OCI-LY1 (cell line): Measurements from ENCODE around the gene HDHD2.

Experiments
- H2AFZ ChIP-seq: fragments of 200-600 bp; sonication (generic), shearing (Covaris generic); 2 replicates; pipeline ENCODE4 v1.6.0; 2014; ENCODE audit warnings: antibody characterized with exemption, mild to moderate bottlenecking, low read length
- H3F3A ChIP-seq: fragments of 200-600 bp; sonication (generic), shearing (Covaris generic); 2 replicates; pipeline ENCODE4 v1.6.0; 2014; ENCODE audit warnings: mild to moderate bottlenecking, antibody characterized with exemption, low read length, moderate library complexity; ENCODE audit not compliant: insufficient read depth
- H3K27ac ChIP-seq: fragments of 200-600 bp; sonication (generic); 2 replicates; pipeline ENCODE4 v1.5.1; 2014; ENCODE audit warnings: low read length, mixed run types, mild to moderate bottlenecking, low read depth; ENCODE audit not compliant: poor library complexity, severe bottlenecking
- H3K27me3 ChIP-seq: fragments of 200-600 bp; sonication (generic); 2 replicates; pipeline ENCODE4 v1.6.0; 2014; ENCODE audit warnings: antibody characterized with exemption, mild to moderate bottlenecking, low read length, moderate library complexity; ENCODE audit not compliant: insufficient read depth
- H3K36me3 ChIP-seq: fragments of 200-600 bp; sonication (generic); 2 replicates; pipeline ENCODE4 v1.6.1; 2014; ENCODE audit warnings: mild to moderate bottlenecking, antibody characterized with exemption, low read length, moderate library complexity, mixed read lengths; ENCODE audit not compliant: insufficient read depth
- H3K4me1 ChIP-seq: fragments of 200-600 bp; sonication (generic); 2 replicates; pipeline ENCODE4 v1.5.1; 2014; ENCODE audit warnings: mild to moderate bottlenecking, low read length, moderate library complexity; ENCODE audit not compliant: insufficient read depth, severe bottlenecking
- H3K4me2 ChIP-seq: fragments of 200-600 bp; sonication (generic), shearing (Covaris generic); 2 replicates; pipeline ENCODE4 v1.6.1; 2014; ENCODE audit warnings: low read length
- H3K4me3 ChIP-seq: fragments of 200-600 bp; sonication (generic); 2 replicates; pipeline ENCODE4 v1.5.1; 2014; ENCODE audit warnings: low read length, low read depth, mild to moderate bottlenecking, mixed read lengths; ENCODE audit not compliant: poor library complexity, severe bottlenecking
- H3K79me2 ChIP-seq: fragments of 200-600 bp; shearing (Covaris generic); 2 replicates; pipeline ENCODE4 v1.6.1; 2016; ENCODE audit warnings: mixed run types, low read length, mixed read lengths; ENCODE audit not compliant: insufficient read depth
- H3K9ac ChIP-seq: fragments of 200-600 bp; sonication (generic), shearing (Covaris generic); 2 replicates; pipeline ENCODE4 v1.6.1; 2014; ENCODE audit warnings: mild to moderate bottlenecking, low read length, mixed read lengths
- H3K9me2 ChIP-seq: fragments of 200-600 bp; sonication (generic), shearing (Covaris generic); 2 replicates; pipeline ENCODE4 v1.6.1; 2014; ENCODE audit warnings: low read depth, mild to moderate bottlenecking, low read length, mixed read lengths
- H3K9me3 ChIP-seq: fragments of 200-600 bp; shearing (Covaris generic); 2 replicates; pipeline ENCODE4 v1.6.1; 2014; ENCODE audit warnings: low read length, mixed read lengths
- H4K20me1 ChIP-seq: fragments of 200-600 bp; sonication (generic), shearing (Covaris generic); 2 replicates; pipeline ENCODE4 v1.6.0; 2016; ENCODE audit warnings: mild to moderate bottlenecking, low read length; ENCODE audit not compliant: insufficient read depth
- CTCF ChIP-seq: fragments of 200-600 bp; sonication (generic), shearing (Covaris generic); IDR thresholded peaks from 2 replicates; pipeline ENCODE4 v1.5.1; 2017; ENCODE audit warnings: mild to moderate bottlenecking, antibody characterized with exemption, low read length, moderate library complexity, mixed read lengths
- EZH2 ChIP-seq: fragments of 200-600 bp; sonication (generic), shearing (Covaris generic); IDR thresholded peaks from 2 replicates; pipeline ENCODE4 v1.8.0; 2017; ENCODE audit warnings: borderline replicate concordance, mixed run types, mild to moderate bottlenecking, antibody characterized with exemption, low read length, moderate library complexity, mixed read lengths

HDHD2 gene

GRCh38 chr18:47062471-47062870 is 87.8 kb downstream of the HDHD2 start:
- peaks cover 13% of the 10 kb centered on the region for H3K36me3 ChIP-seq
- H3K79me2 ChIP-seq, result no peaks in the 10 kb centered on the region
- no peak overlapping the region for H3K4me3 ChIP-seq
- H3F3A ChIP-seq, result no peaks in the 10 kb centered on the region
- H2AFZ ChIP-seq, result no peak overlapping the region
- no peaks in the 10 kb centered on the region for H3K9me2 ChIP-seq
- H4K20me1 ChIP-seq, result no peaks in the 10 kb centered on the region
- H3K9ac ChIP-seq, result no peak overlapping the region
- TF ChIP-seq EZH2 (no peak), CTCF (no peak)
- no peaks in the 10 kb centered on the region for H3K27me3 ChIP-seq
- H3K4me1 ChIP-seq, result no peaks in the 10 kb centered on the region
- H3K9me3 ChIP-seq, result no peaks in the 10 kb centered on the region
- H3K27ac ChIP-seq, result no peak overlapping the region
- H3K4me2 ChIP-seq, result no peak overlapping the region
